ENCODE data around the gene MPP3.

The MPP3 gene

DNA sequence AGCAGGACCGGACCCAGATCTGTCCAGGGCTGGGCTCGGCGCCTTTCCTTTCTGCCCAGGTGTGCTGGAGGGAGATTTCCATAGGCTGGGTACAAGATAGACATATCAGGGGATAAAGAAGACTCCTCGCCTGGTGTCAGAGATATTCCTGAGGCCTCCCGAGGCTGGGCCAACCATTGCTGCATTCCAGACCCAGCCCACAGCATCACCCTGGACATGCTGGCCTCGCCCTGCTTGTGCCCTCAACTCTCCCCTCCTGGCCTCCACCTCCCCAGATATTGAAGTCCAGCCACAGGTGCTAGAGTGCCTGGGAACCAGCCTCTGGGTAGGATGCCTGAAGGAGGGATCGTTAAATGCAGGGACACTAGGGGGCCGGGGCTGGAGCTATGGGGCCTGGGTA is 16.2 kb upstream of the MPP3 start:
- Histone ChIP-seq H3K4me3 (ENCODE audit: low read depth, low read length) (no peak overlapping the region), H3K27me3 (replicated peaks) (peaks cover 2% of the 10 kb centered on the region), H3K27ac (no peak overlapping the region), H3K36me3 (replicated peaks) (no peaks in the 10 kb centered on the region)
- no peak for DNase-seq
- in situ Hi-C loops (cut with HindIII; ENCODE audit: low pct_ligation_motif_present, low sequenced_read_pairs), result no loop called here
- TF ChIP-seq, protein P1, sequence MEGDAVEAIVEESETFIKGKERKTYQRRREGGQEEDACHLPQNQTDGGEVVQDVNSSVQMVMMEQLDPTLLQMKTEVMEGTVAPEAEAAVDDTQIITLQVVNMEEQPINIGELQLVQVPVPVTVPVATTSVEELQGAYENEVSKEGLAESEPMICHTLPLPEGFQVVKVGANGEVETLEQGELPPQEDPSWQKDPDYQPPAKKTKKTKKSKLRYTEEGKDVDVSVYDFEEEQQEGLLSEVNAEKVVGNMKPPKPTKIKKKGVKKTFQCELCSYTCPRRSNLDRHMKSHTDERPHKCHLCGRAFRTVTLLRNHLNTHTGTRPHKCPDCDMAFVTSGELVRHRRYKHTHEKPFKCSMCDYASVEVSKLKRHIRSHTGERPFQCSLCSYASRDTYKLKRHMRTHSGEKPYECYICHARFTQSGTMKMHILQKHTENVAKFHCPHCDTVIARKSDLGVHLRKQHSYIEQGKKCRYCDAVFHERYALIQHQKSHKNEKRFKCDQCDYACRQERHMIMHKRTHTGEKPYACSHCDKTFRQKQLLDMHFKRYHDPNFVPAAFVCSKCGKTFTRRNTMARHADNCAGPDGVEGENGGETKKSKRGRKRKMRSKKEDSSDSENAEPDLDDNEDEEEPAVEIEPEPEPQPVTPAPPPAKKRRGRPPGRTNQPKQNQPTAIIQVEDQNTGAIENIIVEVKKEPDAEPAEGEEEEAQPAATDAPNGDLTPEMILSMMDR (IDR thresholded peaks at IDR 0.05; ENCODE audit: low read depth, low read length, missing control alignments), result no peak

DNA sequence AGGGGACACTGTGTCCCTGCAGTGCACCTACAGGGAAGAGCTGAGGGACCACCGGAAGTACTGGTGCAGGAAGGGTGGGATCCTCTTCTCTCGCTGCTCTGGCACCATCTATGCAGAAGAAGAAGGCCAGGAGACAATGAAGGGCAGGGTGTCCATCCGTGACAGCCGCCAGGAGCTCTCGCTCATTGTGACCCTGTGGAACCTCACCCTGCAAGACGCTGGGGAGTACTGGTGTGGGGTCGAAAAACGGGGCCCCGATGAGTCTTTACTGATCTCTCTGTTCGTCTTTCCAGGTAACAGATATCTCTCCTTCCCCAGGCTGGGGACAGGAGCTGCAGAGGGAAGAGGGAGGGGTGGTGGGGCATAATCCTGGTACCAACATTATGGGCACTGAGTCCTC is 15.7 kb upstream of the MPP3 start:
- H3K4me3 ChIP-seq (ENCODE audit: low read depth, low read length), result no peak overlapping the region

GRCh38 chr17:43846963-43847371 is 14.0 kb upstream of the MPP3 start, which contains the start of gene CD300LG:
CD300LG (plus strand) TSS chr17:43847176; CDS start chr17:43847217, 41 bp downstream.
- in situ Hi-C loops (cut with HindIII; ENCODE audit: low pct_ligation_motif_present, low sequenced_read_pairs), result no loop called here
- Histone ChIP-seq H3K27ac (no peak within 1 kb of the TSS), H3K36me3 (replicated peaks) (no peaks in the 10 kb centered on the region), H3K4me3 (ENCODE audit: low read depth, low read length) (no peak within 1 kb of the TSS), H3K27me3 (replicated peaks) (peaks cover 2% of the 10 kb centered on the region)
- TF ChIP-seq, protein P1 (IDR thresholded peaks at IDR 0.05; ENCODE audit: low read depth, low read length, missing control alignments), result no peak
- no peak for DNase-seq

More for the DNA sequence above, 15.7 kb upstream of the MPP3 start:
- Histone ChIP-seq H3K36me3 (replicated peaks) (no peaks in the 10 kb centered on the region), H3K27me3 (replicated peaks) (peaks cover 2% of the 10 kb centered on the region), H3K27ac (no peak overlapping the region)
- TF ChIP-seq, protein P1 (IDR thresholded peaks at IDR 0.05; ENCODE audit: low read depth, low read length, missing control alignments), result no peak
- DNase-seq, result no peak
- in situ Hi-C loops (cut with HindIII; ENCODE audit: low pct_ligation_motif_present, low sequenced_read_pairs), result no loop called here

- no peak overlapping the region for H3K27ac ChIP-seq
- TF ChIP-seq, protein P1 (IDR thresholded peaks at IDR 0.05; ENCODE audit: low read depth, low read length, missing control alignments), result peak; percentile 99
- H3K4me3 ChIP-seq (ENCODE audit: low read depth, low read length), result no peak overlapping the region
- in situ Hi-C loops (cut with HindIII; ENCODE audit: low pct_ligation_motif_present, low sequenced_read_pairs), result no loop called here
- no peaks in the 10 kb centered on the region for H3K27me3 ChIP-seq (replicated peaks)
- no peaks in the 10 kb centered on the region for H3K36me3 ChIP-seq (replicated peaks)
- DNase-seq, result peak; percentile 63
Observed at GRCh38 chr17:43846221-43846712, 13.3 kb upstream of the MPP3 start.

DNA sequence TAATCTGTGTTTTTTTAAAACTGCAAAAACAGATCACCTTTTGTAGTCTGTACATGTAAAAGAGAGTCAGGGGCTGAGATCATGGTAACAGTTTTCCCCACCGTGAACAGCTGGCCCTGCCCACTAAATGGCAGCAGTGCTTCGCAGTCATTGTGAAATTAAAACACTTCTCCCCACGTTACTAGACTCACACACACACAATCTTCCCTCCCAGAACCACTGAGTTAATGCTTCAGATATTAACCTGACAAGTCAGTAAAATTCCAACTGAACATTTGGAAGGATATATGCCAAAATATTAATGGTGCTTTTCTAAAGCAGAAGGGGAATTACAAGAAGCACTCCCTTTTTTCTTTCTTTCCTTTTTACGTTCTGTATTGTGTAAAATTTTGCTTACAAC is 12.8 kb upstream of the MPP3 start:
- TF ChIP-seq, protein P1 (IDR thresholded peaks at IDR 0.05; ENCODE audit: low read depth, low read length, missing control alignments), result no peak
- Histone ChIP-seq H3K4me3 (ENCODE audit: low read depth, low read length) (no peak overlapping the region), H3K27ac (no peak overlapping the region), H3K27me3 (replicated peaks) (no peaks in the 10 kb centered on the region), H3K36me3 (replicated peaks) (no peaks in the 10 kb centered on the region)
- DNase-seq, result no peak
- in situ Hi-C loops (cut with HindIII; ENCODE audit: low pct_ligation_motif_present, low sequenced_read_pairs), result no loop called here

DNA sequence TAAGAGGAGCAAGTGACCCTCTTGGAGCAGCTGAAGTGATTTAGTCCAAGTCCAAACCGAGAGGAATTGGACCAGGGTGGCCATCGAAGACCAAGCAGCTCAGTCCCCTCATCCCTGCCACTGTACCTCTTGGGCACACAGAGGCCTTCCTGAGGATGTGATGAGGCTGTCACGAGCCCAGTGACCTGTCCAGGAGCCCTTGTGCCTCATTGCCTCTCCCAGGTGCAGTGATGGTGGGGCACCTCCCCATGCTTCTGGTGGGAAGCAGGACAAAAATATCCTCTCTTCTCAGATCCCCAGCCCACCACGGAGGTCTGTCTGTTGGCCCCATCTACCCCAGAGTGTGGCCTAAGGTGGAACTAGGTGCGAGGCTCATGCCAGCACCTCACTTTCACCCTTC is 11.3 kb upstream of the MPP3 start:
- TF ChIP-seq, protein P1 (IDR thresholded peaks at IDR 0.05; ENCODE audit: low read depth, low read length, missing control alignments), result no peak
- H3K27me3 ChIP-seq (replicated peaks), result no peaks in the 10 kb centered on the region
- H3K4me3 ChIP-seq (ENCODE audit: low read depth, low read length), result no peak overlapping the region
- H3K36me3 ChIP-seq (replicated peaks), result no peaks in the 10 kb centered on the region
- H3K27ac ChIP-seq, result no peak overlapping the region
- no peak for DNase-seq
- in situ Hi-C loops (cut with HindIII; ENCODE audit: low pct_ligation_motif_present, low sequenced_read_pairs), result no loop called here
